HT1080 (cell line): ENCODE data around the gene NAV2. TPM values are rescaled to one million over a fixed set of nuclear protein-coding genes. Genes with fewer than 3 reads are reported as not detected.
A peak's percentile ranks its signal among the peaks of the same experiment; 100 is the strongest.

Source experiments
- DNase-seq: peaks from one replicate; pipeline ENCODE4 v3.0.0-alpha.2; 2015; ENCODE audit warnings: low read depth
- total RNA-seq: library from RNA; depleted of rRNA; stranded (reverse); fragments of >200 nt; shearing (Covaris generic); gene quantifications from 2 replicates; pipeline ENCODE4 v1.2.3, GENCODE V29; 2014

NAV2 gene
- total RNA-seq, 1 experiment from 2014 or later = 2.2 TPM

DNA sequence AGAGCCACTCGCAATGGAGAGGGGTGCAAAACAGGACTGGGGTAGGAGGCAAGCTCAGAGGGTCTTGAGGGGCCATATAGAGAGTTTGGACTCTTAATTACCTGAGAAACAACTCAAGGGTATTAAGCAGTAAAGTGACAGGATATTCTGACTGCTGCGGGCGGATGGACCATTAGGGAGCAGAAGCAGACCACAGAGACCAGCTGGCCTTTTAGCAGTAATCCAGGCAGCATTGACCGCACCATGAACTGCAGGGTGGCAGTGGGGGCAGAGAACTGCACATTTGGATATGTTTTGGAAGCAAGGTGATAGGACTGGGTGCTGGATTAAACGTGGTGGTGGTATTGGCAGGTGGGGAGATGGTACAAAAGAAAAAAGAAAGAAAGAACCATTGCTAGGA lies 322.3 kb downstream of the NAV2 start:
- DNase-seq = no peak

DNA sequence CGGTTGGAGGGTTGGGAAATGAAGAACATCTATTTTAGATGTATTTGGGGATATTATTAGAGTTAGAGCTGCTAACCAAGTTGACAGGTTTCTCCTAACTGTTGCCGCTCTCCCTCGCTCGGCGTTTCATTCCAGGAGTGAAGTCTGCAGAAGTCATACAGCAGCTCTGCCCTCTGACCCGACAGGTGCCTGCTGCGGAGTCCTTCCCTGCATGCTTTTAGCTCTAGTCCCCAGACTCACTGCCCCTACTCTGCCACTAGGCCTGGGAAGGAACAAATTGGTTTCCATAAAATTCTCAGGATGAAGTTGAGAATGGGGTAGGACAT lies 322.7 kb downstream of the NAV2 start:
- DNase-seq = no peak

DNA sequence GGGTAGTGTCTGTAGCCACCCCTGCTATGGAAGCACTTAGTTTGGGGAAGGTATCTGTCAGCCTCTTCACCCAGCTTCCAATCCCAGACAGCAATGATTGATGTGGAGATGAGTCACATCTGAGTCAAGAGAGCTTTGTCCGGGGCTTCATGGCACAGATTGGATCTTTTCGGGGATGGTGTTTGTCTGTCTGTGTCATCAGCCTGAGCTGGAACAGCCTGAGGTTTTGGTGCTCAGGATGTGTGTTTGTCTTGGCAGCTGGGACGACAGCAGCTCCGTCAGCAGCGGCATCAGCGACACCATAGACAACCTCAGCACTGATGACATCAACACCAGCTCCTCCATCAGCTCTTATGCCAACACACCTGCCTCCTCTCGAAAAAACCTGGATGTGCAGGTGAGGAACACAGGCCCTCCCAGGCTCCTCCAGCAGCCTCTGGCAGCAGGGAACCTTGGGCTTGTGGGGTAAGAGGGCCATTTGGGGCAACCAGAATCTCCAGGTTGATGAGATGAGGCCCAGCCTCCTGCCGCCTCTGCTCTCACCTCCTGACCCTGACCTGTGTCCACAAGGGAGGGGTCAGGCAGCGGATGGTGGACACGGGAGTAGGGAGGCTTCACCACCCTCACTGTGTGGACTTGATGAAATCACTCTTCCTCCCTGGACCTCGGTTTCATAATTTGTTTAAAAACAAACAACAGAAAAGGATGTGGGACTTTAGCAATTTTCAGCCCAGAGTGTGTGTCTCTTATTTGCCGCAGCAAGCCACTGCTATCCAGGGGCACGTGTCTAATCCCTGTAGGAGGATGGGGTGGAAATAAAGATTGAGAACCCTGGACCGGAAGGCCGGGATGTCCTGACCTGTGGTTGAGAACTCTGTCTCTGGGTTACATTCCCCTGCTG lies 323.3 kb downstream of the NAV2 start:
- DNase-seq = peak; percentile 96

DNA sequence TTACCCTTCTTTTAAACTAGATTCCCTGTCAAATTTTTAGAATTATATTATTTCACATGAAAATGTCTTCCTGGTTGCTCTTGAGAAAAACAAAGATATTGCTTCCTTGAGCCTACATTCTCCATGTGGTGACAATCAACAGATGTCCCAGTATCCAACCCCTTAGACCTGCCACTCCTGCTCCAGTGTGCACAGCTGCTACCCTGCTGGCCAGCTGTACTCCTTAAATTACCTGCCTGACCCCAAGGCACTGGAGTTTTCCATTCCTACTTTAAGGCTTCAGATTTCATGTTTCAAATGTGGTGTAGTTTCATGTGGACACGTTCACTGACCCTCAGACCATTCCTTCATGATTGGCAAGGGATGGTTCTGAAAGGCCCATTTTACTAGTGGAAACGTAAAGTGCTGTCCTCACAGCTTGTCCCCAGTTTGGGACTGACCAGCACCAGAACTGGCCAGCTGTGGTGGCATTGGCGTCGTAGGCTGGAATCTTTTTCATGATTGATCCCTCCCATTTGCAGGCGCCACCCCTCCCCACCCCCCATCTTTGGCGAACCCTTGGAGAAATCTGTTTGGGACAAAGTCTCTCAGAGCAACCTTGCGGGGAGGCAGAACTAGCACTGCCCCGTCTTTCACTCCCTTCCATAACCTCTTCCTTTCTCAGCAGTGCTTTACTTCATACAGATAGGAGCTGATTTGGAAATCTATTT lies 324.1 kb downstream of the NAV2 start:
- no peak for DNase-seq

DNA sequence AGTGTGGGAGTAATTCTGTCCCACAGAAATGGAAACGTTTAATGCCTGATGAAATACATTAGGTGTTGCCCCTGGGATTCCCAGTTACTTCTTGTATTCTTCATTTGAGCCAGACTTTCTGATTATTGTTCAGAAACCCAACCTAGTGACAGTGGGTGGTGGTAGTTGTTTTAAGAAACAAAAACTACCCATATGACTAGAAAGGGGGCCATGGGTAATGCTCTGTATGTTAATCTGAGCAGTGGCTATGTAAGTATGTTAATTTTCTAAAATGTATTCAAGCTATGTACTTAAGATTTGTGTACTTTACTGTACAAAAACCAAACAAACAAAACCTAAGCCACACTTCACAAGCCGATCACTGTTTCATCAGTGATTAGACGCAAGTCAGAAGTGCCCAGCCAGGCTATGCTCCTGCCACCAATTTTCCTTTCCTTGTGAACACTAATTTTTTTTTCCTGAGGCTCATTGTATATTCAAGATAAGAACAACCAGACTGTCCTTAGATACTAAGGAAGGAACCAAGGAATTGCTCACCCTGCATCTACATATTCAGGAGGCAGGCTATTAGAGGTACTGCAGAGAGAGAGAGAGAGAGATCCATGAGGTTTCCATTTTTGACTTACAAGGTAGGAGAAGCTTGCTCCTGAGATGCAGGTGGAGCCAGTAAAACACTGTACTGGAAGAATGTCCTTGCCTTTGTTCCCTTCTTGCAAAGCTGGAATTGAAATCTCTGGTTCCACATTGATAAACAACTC lies 324.9 kb downstream of the NAV2 start:
- no peak for DNase-seq

DNA sequence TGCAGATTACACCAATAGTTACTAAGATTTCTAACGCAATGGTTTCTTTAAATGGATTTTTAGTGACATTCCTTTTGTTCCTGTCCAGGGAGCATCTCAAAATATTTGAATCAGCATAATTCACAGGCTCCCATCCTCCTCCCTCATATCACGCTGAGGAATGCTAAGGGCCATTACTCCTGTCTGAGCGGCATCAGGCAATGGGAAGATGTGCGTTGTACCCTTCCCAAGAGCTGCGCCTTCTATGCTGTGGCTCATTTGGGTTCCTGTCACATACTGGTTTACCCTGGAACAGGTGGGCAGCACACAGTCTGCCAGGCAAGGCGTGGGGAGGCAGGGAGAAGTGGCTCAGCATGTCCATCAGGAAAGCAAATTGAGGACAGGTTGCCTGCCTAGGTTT lies 325.8 kb downstream of the NAV2 start:
- DNase-seq = no peak

DNA sequence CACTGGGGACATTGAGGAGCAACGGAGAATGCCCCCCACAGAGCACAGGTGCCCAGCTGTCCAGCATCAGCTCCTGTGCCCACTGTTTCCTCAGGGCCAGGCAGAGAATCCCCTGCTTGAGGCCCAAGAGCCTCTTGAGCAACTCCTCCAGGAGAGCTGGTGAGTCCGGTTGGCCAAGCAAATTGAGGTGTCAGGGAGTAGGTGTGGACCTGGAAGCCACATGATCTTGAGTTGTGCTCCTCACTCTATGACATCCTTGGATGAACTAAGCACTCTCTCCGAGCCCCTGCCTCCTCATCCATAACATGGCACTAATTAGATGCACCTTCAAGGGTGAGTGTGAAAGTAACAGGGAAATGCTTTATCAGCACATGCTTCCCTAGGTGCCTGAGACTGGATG lies 326.3 kb downstream of the NAV2 start:
- DNase-seq = no peak

DNA sequence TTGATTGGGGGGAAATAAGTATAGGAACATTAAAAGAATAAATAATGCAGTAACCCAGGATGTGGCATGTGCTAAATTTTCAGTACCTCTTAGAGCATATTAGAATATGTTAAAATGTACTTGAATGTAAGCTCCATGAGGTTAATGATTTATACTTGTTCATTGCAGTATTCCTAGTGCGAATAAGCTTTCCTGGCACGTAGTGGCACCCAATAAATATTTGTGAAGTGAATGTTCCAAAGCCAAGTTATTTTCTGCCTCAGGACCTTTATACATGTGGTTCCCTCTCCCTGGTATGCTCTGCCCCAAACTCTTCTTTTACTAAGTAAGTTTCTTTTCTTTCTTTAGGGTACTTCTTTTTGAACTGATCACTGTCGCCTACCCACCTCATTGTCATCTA lies 328.9 kb downstream of the NAV2 start:
- no peak for DNase-seq

DNA sequence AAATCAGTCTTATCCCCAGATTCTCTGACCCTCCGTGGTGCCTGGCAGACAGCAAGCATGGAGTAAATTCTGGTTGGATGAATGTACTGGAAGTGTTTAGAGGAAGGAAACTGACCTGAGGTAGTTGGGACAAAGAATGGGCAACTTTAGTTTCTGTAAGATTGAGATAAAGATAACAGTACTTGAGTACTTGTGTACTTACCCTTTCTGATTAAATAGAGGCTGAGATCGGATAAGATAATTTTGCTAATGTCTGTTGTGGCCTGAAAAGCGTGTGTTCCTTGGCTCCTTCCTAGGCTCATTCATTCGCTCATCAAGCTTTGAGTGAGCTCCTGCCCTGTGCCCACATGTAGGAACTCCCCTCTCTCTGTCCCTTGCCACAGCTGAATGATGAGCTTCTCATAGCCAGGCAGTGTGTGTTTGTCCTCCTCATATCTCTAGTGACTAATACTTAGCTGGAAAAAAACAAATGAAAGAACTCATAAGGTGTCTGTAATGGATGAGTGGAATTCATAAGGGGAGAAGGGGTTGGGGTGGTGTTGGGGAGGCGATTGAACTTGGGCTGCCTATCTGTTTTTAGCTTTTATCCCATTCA lies 329.5 kb downstream of the NAV2 start:
- no peak for DNase-seq

DNA sequence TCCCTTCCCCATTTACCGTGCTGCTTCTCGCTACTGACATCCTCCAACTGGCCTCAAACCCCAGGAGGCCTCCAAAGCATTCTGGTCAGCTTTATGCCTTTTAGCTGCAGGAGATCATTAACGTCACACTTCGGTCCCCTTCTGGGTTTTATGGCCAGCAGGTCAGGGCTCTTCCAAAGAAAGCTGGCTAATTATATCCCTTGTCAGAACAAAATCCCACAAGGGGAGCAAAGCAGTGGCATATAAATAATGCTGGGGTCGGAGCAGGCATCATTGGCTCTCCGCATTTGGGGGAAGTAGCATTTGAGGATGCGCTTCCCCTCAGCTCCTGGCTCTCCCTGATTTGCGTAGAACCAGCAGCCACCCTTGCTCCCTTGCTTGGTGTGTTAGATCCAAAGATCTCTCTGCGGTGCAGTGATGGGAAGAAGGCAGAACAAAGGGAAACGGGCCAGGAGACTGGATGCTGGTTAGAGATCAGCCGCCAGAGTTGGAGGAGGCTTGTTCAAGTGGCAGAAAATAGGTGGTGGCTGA lies 330.2 kb downstream of the NAV2 start:
- no peak for DNase-seq

DNA sequence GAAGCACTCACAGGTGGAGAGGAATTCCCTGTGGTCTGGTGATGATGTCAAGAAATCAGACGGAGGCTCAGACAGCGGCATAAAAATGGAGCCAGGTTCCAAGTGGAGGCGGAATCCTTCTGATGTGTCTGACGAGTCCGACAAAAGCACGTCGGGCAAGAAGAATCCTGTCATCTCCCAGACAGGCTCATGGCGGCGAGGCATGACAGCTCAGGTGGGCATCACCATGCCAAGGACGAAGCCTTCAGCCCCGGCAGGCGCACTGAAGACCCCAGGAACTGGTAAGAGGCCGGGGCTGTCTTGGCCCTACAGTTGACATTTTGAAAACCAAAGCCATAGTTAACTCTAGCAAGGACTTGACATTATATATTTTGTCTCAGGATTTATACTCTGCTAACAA lies 331.4 kb downstream of the NAV2 start:
- no peak for DNase-seq

DNA sequence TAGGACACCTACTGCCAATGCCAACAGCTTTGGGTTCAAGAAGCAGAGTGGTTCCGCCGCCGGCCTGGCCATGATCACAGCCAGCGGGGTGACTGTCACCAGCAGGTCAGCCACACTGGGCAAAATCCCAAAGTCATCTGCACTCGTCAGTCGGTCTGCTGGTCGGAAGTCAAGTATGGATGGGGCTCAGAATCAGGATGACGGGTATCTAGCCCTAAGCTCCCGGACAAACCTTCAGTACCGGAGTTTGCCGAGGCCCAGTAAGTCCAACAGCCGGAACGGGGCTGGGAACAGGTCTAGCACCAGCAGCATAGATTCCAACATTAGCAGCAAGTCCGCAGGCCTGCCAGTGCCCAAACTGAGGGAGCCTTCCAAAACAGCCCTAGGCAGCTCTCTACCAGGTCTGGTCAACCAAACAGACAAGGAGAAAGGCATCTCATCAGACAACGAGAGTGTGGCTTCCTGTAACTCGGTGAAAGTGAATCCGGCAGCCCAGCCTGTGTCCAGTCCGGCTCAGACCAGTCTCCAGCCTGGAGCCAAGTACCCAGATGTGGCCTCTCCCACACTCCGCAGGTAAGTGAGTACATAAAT lies 332.6 kb downstream of the NAV2 start:
- no peak for DNase-seq

DNA sequence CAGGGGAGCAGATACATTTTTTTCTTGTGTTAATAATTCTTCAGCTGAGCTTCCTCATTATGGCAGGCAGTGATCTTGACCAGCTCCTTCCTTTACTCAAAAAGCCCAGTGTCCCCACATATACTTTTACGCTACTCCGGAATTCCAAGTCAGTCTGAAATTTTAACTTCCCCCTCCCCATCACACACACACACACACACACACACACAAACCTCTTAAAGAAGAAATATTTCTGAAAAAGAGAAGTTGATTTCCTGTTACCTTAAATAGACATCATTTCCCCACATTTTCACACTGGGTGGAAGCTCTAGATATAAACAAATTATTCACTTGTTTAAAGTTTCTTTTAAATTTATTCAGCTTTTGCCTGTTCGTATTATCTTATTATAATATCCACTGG lies 333.8 kb downstream of the NAV2 start:
- DNase-seq = no peak

DNA sequence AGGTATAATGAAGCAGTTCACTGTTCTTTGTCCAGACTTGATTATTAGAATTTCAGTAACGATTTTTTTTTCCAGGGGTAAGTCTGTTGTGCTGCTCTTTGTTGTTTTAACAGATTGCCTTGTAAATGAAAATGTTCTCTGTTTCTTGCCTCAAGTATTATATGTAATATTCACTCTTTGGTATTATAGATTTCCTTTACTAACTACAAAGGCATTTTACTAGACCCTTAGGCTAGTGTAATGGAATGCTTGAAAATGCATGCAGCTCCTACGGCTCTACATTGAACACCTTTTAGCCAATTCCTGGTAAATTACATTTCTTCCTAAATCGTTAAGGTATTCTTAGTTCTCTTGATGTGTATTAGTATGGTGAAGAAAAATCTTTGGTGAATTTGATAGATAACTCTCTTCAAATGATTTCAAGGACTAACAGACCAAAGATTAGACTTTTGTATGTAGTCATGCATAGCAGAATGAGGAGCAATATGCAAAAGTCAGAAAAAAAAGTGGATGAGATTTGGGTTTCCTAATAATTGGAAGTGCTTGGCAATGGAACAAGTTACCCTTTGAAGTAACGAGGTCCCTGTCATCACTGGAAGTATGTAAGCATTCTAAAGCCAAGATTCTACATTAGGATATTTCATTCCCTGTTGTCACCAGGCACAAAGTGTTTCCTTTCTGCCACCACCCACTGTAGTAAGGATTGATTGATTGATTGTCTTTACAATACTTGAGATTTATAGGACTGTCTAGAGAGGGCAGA lies 334.6 kb downstream of the NAV2 start:
- no peak for DNase-seq

DNA sequence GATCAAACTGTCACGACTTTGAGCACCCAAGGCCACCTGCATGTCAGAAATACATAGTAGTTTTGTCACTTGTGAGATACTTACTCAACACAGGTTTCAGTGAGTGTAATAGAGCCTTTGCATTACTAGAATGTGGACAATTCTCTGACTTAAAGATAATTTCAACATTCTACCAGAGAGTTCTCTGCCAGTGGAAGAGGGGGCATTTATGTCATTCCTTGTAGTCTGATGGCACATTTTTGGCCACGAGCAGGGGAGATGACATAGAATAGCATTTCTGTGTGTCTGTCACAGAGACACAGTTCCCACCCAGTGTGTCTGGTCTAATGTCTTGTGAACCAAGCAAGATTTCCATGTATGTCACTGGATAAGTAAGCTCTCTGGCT lies 335.1 kb downstream of the NAV2 start:
- no peak for DNase-seq

DNA sequence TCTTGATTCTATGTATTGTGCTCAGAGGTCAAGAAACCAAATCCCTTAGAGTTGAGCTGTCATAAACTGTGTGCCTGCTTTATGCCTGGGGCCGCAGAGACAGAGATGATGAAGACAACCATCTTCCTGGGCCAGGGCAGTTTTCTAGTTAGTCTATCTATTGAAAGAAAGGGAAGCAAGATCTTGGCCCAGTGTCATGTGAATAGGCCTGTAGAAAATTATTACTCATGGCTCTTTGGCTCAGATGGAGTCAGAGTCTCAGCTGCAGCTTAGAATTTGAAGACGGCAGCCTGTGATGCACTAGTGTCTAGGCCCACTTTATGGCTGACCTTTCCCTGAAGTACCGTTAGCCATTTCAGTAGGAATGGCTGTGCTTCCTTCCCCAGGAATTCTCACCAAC lies 335.6 kb downstream of the NAV2 start:
- no peak for DNase-seq

DNA sequence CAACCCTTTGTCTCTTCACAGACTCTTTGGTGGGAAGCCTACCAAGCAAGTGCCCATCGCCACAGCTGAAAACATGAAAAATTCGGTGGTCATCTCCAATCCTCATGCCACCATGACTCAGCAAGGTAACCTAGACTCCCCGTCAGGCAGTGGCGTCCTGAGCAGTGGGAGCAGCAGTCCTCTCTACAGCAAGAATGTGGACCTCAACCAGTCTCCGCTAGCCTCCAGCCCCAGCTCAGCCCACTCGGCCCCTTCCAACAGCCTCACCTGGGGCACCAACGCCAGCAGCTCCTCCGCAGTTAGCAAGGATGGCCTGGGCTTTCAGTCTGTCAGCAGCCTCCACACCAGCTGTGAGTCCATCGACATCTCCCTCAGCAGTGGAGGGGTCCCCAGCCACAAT lies 336.1 kb downstream of the NAV2 start:
- no peak for DNase-seq

DNA sequence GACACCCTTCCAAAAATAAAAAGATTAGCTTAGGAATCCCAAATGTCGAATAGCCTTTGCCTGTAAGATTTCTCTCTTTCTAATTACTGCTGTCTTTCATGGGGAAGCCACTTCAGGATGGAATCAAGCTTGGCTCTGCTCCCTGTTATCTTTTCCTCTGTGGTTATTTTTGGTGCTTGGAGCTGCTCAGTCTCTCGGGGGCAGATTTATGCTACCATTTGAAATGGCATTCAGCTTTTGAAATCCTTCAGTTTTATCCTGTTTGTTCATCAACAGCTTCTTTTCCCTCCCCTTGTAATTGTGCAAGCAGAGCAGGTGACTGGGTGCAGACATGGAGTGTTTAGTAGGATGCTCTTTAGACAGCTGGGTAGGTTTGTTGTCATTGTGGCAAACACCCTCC lies 336.6 kb downstream of the NAV2 start:
- DNase-seq = no peak

DNA sequence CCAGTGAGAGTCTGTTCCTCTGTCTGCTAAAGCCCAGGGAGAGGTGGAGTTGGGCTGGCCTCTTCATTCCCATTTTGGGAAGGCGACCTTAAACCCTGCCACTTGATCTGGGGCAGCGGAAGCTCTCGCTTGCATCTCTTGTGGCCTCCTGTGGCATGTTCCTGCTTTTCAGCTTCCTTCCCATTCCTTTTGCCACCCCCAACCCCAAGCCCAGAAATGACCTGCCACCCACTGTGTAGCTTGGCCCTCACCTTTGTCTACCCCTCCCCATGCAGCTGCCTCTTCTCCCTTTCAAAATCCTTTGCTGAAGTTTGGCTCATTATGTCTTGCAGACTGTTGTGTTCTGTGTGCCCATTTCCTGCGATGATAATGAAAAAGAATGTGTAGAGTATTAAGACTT lies 337.4 kb downstream of the NAV2 start:
- no peak for DNase-seq

DNA sequence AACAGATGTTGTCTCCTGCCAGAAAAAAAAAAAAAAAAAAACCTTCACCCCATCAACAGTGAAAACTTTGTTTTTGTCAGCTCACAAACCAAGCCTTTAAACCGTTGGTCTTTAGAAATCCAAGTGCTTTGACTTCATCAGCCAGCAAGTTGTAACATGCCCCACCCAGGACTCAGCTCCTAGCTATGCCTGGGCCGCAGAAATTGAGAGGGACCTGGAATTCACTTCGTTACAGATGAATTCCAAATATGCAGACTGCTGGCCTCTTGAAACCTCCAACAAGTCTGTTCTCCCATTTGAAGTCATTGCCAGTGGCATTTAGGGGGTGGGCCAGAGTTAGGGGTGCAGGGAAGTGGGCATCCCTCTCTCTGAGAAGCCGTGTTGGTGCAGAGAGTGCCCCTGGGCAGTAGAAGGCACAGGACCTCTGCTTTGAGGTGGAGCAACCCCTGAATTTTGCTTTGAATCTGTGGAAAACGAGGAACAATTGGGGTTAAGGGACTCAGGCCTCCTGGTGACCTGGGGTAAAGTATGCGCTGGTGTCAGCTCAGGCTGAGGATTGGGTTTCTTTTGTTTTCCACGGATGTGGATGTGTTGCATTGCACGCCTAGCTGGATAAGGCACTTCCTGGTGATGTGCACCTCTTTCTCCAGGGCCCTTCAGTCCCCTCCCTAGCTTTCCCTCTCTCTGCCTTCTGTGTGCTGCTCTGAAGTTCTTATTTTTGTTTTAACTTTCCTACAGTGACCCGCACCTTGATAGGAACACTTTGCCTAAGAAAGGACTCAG lies 338.1 kb downstream of the NAV2 start:
- DNase-seq = no peak
